Parathyroid adenoma (tissue), 2 donors: Measurements from ENCODE around the gene MEIS1.

Experiments used
- H2AFZ ChIP-seq: fragments of 300-600 bp; sonication (generic); one replicate; pipeline ENCODE4 v1.7.0; 2017; ENCODE audit warnings: antibody characterized with exemption, mild to moderate bottlenecking
- H3K27ac ChIP-seq: fragments of 300-600 bp; sonication (generic); one replicate; pipeline ENCODE4 v1.7.0; 2017
- H3K27me3 ChIP-seq: fragments of 300-600 bp; sonication (generic); one replicate; pipeline ENCODE4 v1.7.0; 2017; ENCODE audit warnings: low read length; ENCODE audit not compliant: control insufficient read depth, insufficient read depth
- H3K36me3 ChIP-seq: fragments of 300-600 bp; sonication (generic); one replicate; pipeline ENCODE4 v1.7.0; 2017; ENCODE audit warnings: low read length; ENCODE audit not compliant: control insufficient read depth, insufficient read depth
- H3K4me1 ChIP-seq: fragments of 300-600 bp; sonication (generic); one replicate; pipeline ENCODE4 v1.7.0; 2017; ENCODE audit warnings: control low read depth
- H3K4me2 ChIP-seq: fragments of 300-600 bp; sonication (generic); one replicate; pipeline ENCODE4 v1.7.0; 2017; ENCODE audit warnings: low read length
- H3K4me3 ChIP-seq: fragments of 300-600 bp; sonication (generic); one replicate; pipeline ENCODE4 v1.7.0; 2017; ENCODE audit warnings: low read depth, low read length
- H3K79me2 ChIP-seq: fragments of 300-600 bp; sonication (generic); one replicate; pipeline ENCODE4 v1.7.0; 2017; ENCODE audit warnings: control low read depth
- H3K9ac ChIP-seq: fragments of 300-600 bp; sonication (generic); one replicate; pipeline ENCODE4 v1.7.0; 2017; ENCODE audit warnings: mild to moderate bottlenecking
- H3K9me3 ChIP-seq: fragments of 300-600 bp; sonication (generic); one replicate; pipeline ENCODE4 v1.7.0; 2017; ENCODE audit warnings: low read length; ENCODE audit not compliant: control insufficient read depth
- CTCF ChIP-seq: fragments of 300-600 bp; sonication (generic); IDR thresholded peaks from one replicate; pipeline ENCODE4 v1.7.0; 2017; ENCODE audit warnings: antibody characterized with exemption, mild to moderate bottlenecking
- donor health status: primary hyperparathyroidism.

Gene MEIS1

GRCh38 chr2:66461001-66461663 is 26.2 kb downstream of the MEIS1 start:
- no peak overlapping the region for H3K9ac ChIP-seq
- H3K4me2 ChIP-seq: no peak overlapping the region
- H3K4me3 ChIP-seq: no peak overlapping the region
- H3K4me1 ChIP-seq: no peaks in the 10 kb centered on the region
- H3K27me3 ChIP-seq: no peaks in the 10 kb centered on the region
- no peak overlapping the region for H3K27ac ChIP-seq
- H3K79me2 ChIP-seq: peaks cover 2% of the 10 kb centered on the region
- no peak overlapping the region for H2AFZ ChIP-seq
- TF ChIP-seq CTCF: no peak
- no peaks in the 10 kb centered on the region for H3K9me3 ChIP-seq
- H3K36me3 ChIP-seq: no peaks in the 10 kb centered on the region

DNA sequence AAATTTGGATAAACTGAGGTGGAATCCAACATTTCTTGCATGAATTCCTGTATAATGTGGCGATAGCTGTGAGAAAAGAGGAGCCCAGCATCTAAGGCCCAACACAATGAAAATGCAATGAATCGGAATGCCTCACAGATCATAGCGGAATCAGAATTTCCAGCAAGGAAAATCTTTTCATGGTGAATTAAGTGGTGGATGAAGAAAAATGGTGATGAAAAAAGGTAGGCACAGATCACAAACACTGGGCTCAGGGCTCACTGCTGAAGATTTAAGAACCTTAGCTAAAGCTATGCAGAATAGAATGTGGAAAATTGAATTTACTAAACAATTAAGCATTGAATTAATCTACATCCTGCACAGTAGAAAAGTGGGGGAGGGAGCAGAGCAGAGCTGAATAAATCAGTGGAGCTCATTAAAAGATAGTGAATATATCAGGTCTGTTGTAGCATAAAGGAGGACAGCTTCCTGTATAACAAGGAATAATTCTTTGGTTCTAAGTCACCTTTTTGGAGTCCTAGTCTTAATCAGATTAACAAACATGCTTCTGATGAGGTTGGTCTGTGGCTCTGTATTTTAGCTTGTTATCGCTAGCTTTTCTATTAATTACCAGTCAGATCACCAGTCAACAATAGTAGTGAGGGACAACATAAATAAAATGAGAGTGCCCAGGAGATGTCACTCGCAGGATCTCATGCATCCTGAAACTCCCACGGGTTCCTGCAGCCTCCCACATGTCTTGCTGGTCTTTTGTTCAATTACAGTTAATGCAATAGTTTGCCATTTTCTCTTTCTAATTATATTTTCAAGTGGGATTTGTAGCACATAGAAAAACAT is 27.0 kb downstream of the MEIS1 start:
- H3K27me3 ChIP-seq: no peaks in the 10 kb centered on the region
- H3K27ac ChIP-seq: no peak overlapping the region
- no peak for TF ChIP-seq CTCF
- no peak overlapping the region for H2AFZ ChIP-seq
- no peak overlapping the region for H3K4me3 ChIP-seq
- no peak overlapping the region for H3K9ac ChIP-seq
- no peak overlapping the region for H3K4me2 ChIP-seq
- no peaks in the 10 kb centered on the region for H3K36me3 ChIP-seq
- no peaks in the 10 kb centered on the region for H3K4me1 ChIP-seq
- H3K79me2 ChIP-seq: peaks cover 2% of the 10 kb centered on the region
- no peaks in the 10 kb centered on the region for H3K9me3 ChIP-seq

GRCh38 chr2:66462501-66462825 is 27.5 kb downstream of the MEIS1 start:
- Histone ChIP-seq H3K4me3 (no peak overlapping the region), H3K27ac (no peak overlapping the region), H3K36me3 (no peaks in the 10 kb centered on the region), H3K4me2 (no peak overlapping the region), H3K27me3 (no peaks in the 10 kb centered on the region), H3K79me2 (peaks cover 2% of the 10 kb centered on the region), H3K4me1 (no peaks in the 10 kb centered on the region), H3K9me3 (no peaks in the 10 kb centered on the region), H3K9ac (no peak overlapping the region), H2AFZ (no peak overlapping the region)
- TF ChIP-seq CTCF: no peak

GRCh38 chr2:66463206-66463755 is 28.4 kb downstream of the MEIS1 start:
- no peak overlapping the region for H3K27ac ChIP-seq
- no peaks in the 10 kb centered on the region for H3K9me3 ChIP-seq
- H3K4me1 ChIP-seq: no peaks in the 10 kb centered on the region
- no peak overlapping the region for H3K4me3 ChIP-seq
- no peak overlapping the region for H3K4me2 ChIP-seq
- H2AFZ ChIP-seq: no peak overlapping the region
- TF ChIP-seq CTCF: no peak
- no peak overlapping the region for H3K9ac ChIP-seq
- H3K79me2 ChIP-seq: peaks cover 2% of the 10 kb centered on the region
- H3K36me3 ChIP-seq: no peaks in the 10 kb centered on the region
- no peaks in the 10 kb centered on the region for H3K27me3 ChIP-seq
